WTC11 (cell line): ENCODE data around the gene TRIM44. TPM values are rescaled to one million over a fixed set of nuclear protein-coding genes. Genes with fewer than 3 reads are reported as not detected.

Experiments used
- ATAC-seq: fragments of 200-7000 bp; cut with Tn5 transposase; 2 replicates; pipeline ENCODE4 v1.10.0; 2021; ENCODE audit warnings: mild to moderate bottlenecking, moderate library complexity
- CTCF ChIA-PET: fragments of 300-600 bp; sonication (Branson Sonifier 250); formaldehyde crosslinking; loops from one replicate; lab custom pipeline; 2021; ENCODE audit warnings: antibody characterized with exemption; lab: Charles Lee
- POLR2A ChIA-PET: fragments of 350-600 bp; sonication (Branson Sonifier 250); formaldehyde crosslinking; loops from one replicate; lab custom pipeline; 2021; ENCODE audit warnings: antibody characterized with exemption; lab: Charles Lee
- DNase-seq: peaks from one replicate; pipeline ENCODE4 v3.0.0; 2021; ENCODE audit warnings: low spot score
- H3K27ac Mint-ChIP-seq: 2 replicates; pipeline ENCODE4 v1.8.0; 2021; ENCODE audit warnings: mixed read lengths
- H3K27me3 Mint-ChIP-seq: 2 replicates; pipeline ENCODE4 v1.8.0; 2021; ENCODE audit warnings: low read depth, mild to moderate bottlenecking, moderate library complexity, mixed read lengths
- H3K36me3 Mint-ChIP-seq: 2 replicates; pipeline ENCODE4 v1.8.0; 2021; ENCODE audit warnings: mixed read lengths
- H3K4me1 Mint-ChIP-seq: 2 replicates; pipeline ENCODE4 v1.8.0; 2022; ENCODE audit warnings: mixed read lengths
- H3K4me3 Mint-ChIP-seq: 2 replicates; pipeline ENCODE4 v1.8.0; 2021; ENCODE audit warnings: mild to moderate bottlenecking, moderate library complexity, mixed read lengths
- H3K9me3 Mint-ChIP-seq: 2 replicates; pipeline ENCODE4 v1.8.0; 2021; ENCODE audit warnings: mixed read lengths
- ATF1 ChIP-seq: sonication (generic); formaldehyde crosslinking; IDR thresholded peaks from 2 replicates; pipeline ENCODE4 v1.8.1; 2023; ENCODE audit warnings: mild to moderate bottlenecking, moderate library complexity, missing genetic modification reagents
- FOXK1 ChIP-seq: sonication (generic); formaldehyde crosslinking; IDR thresholded peaks from 2 replicates; pipeline ENCODE4 v1.8.0; 2022; ENCODE audit warnings: mild to moderate bottlenecking, moderate library complexity, missing genetic modification reagents
- FOXP1 ChIP-seq: sonication (generic); formaldehyde crosslinking; IDR thresholded peaks from 2 replicates; pipeline ENCODE4 v1.8.0; 2022; ENCODE audit warnings: missing genetic modification reagents, mild to moderate bottlenecking, moderate library complexity, borderline replicate concordance
- IRF2 ChIP-seq: sonication (generic); formaldehyde crosslinking; IDR thresholded peaks from 2 replicates; pipeline ENCODE4 v1.8.0; 2022; ENCODE audit warnings: low read depth, missing genetic modification reagents, borderline replicate concordance
- MAX ChIP-seq: sonication (generic); formaldehyde crosslinking; IDR thresholded peaks from 2 replicates; pipeline ENCODE4 v1.8.0; 2022; ENCODE audit warnings: mild to moderate bottlenecking, missing genetic modification reagents
- NFATC4 ChIP-seq: fragments of 250-450 bp; sonication (Bioruptor Pico); IDR thresholded peaks from 2 replicates; pipeline ENCODE4 v1.9.0; 2021; ENCODE audit warnings: mild to moderate bottlenecking
- NFYB ChIP-seq: sonication (generic); formaldehyde crosslinking; conservative IDR thresholded peaks from 2 replicates; pipeline ENCODE4 v1.8.0; 2022; ENCODE audit warnings: low read depth, missing genetic modification reagents
- RELA ChIP-seq: sonication (generic); formaldehyde crosslinking; IDR thresholded peaks from 2 replicates; pipeline ENCODE4 v1.8.1; 2022; ENCODE audit warnings: missing genetic modification reagents, mild to moderate bottlenecking, borderline replicate concordance
- RORB ChIP-seq: fragments of 250-450 bp; sonication (Bioruptor Pico); IDR thresholded peaks from 2 replicates; pipeline ENCODE4 v1.9.0; 2021; ENCODE audit warnings: mild to moderate bottlenecking
- SMAD3 ChIP-seq: sonication (generic); formaldehyde crosslinking; IDR thresholded peaks from 2 replicates; pipeline ENCODE4 v1.8.0; 2022; ENCODE audit warnings: missing genetic modification reagents, mild to moderate bottlenecking, borderline replicate concordance
- SMAD4 ChIP-seq: sonication (generic); formaldehyde crosslinking; IDR thresholded peaks from 2 replicates; pipeline ENCODE4 v1.8.0; 2022; ENCODE audit warnings: mild to moderate bottlenecking, missing genetic modification reagents
- SP1 ChIP-seq: sonication (generic); formaldehyde crosslinking; conservative IDR thresholded peaks from 2 replicates; pipeline ENCODE4 v1.8.1; 2022; ENCODE audit warnings: missing genetic modification reagents
- TCF7 ChIP-seq: sonication (generic); formaldehyde crosslinking; IDR thresholded peaks from 2 replicates; pipeline ENCODE4 v1.8.0; 2022; ENCODE audit warnings: mild to moderate bottlenecking, low read depth, missing genetic modification reagents, moderate library complexity
- TEAD4 ChIP-seq: sonication (generic); formaldehyde crosslinking; IDR thresholded peaks from 2 replicates; pipeline ENCODE4 v1.8.0; 2022; ENCODE audit warnings: mild to moderate bottlenecking, missing genetic modification reagents
- TP53 ChIP-seq: sonication (generic); formaldehyde crosslinking; IDR thresholded peaks from 2 replicates; pipeline ENCODE4 v1.8.1; 2023; ENCODE audit warnings: mild to moderate bottlenecking, missing genetic modification reagents
- ZNF423 ChIP-seq: fragments of 250-450 bp; sonication (Bioruptor Pico); IDR thresholded peaks from 2 replicates; pipeline ENCODE4 v2.1.2; 2022; ENCODE audit warnings: mild to moderate bottlenecking, moderate library complexity
- total RNA-seq: library from RNA; stranded (reverse); gene quantifications from 3 replicates; pipeline ENCODE4 v1.2.3, GENCODE V29; 2021
- TF ChIP-seq, protein P1 (sequence below): sonication (generic); formaldehyde crosslinking; IDR thresholded peaks from 2 replicates; pipeline ENCODE4 v1.8.1; 2023; ENCODE audit warnings: mild to moderate bottlenecking, missing genetic modification reagents, moderate library complexity
- TF ChIP-seq, protein P2 (sequence below): fragments of 250-450 bp; sonication (Bioruptor Pico); IDR thresholded peaks from 2 replicates; pipeline ENCODE4 v1.8.0; 2021; ENCODE audit warnings: mild to moderate bottlenecking
- TF ChIP-seq, protein P3 (sequence below): sonication (generic); formaldehyde crosslinking; IDR thresholded peaks from 2 replicates; pipeline ENCODE4 v1.8.1; 2023; ENCODE audit warnings: mild to moderate bottlenecking, moderate library complexity, missing genetic modification reagents

Gene TRIM44
- total RNA-seq, 1 experiment from 2014 or later: 27.4 TPM

DNA sequence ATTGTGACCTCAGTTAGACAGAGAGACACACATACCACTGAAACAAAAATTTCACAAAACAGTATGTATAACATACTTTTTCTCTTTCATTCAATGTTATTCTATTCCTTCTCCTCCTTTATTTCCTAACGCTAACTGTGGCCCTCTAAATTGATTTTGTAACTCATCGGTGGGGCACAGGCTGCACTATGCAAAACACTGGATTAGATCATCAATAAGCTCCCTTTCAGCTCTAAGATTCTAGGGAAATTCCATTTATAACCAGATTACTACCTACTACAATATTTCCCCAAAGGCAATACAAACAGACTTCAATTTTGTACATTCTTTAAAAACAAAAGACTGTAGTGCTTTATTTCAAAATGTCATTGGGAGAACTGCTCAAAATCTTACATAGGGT is 38.3 kb upstream of the TRIM44 start:
- ATAC-seq (no peak), DNase-seq (no peak)
- Mint-ChIP-seq H3K27me3 (peaks cover 44% of the 10 kb centered on the region), H3K27ac (no peak overlapping the region), H3K4me1 (peaks cover 29% of the 10 kb centered on the region), H3K36me3 (no peaks in the 10 kb centered on the region), H3K4me3 (no peak overlapping the region), H3K9me3 (peaks cover 6% of the 10 kb centered on the region; the same call in 1 of the 2 replicates)
- CTCF ChIA-PET: interaction anchor here (3.0 kb wide), 1 partner anchor 198 kb away, joined by 17 read pairs; no protein-coding TSS in a partner anchor
- TF ChIP-seq ATF1 (CRISPR knock-in tag) (no peak), NFYB (CRISPR knock-in tag) (no peak), RORB (CRISPR knock-in tag) (no peak), TCF7 (CRISPR knock-in tag) (no peak), FOXP1 (CRISPR knock-in tag) (no peak), NFATC4 (CRISPR knock-in tag) (no peak), TEAD4 (CRISPR knock-in tag) (no peak), RELA (no peak), SP1 (no peak), IRF2 (CRISPR knock-in tag) (no peak)
- TF ChIP-seq, protein P1, sequence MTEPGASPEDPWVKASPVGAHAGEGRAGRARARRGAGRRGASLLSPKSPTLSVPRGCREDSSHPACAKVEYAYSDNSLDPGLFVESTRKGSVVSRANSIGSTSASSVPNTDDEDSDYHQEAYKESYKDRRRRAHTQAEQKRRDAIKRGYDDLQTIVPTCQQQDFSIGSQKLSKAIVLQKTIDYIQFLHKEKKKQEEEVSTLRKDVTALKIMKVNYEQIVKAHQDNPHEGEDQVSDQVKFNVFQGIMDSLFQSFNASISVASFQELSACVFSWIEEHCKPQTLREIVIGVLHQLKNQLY (CRISPR knock-in tag): no peak
- TF ChIP-seq, protein P2, sequence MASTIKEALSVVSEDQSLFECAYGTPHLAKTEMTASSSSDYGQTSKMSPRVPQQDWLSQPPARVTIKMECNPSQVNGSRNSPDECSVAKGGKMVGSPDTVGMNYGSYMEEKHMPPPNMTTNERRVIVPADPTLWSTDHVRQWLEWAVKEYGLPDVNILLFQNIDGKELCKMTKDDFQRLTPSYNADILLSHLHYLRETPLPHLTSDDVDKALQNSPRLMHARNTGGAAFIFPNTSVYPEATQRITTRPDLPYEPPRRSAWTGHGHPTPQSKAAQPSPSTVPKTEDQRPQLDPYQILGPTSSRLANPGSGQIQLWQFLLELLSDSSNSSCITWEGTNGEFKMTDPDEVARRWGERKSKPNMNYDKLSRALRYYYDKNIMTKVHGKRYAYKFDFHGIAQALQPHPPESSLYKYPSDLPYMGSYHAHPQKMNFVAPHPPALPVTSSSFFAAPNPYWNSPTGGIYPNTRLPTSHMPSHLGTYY (CRISPR knock-in tag): no peak
- TF ChIP-seq, protein P3, sequence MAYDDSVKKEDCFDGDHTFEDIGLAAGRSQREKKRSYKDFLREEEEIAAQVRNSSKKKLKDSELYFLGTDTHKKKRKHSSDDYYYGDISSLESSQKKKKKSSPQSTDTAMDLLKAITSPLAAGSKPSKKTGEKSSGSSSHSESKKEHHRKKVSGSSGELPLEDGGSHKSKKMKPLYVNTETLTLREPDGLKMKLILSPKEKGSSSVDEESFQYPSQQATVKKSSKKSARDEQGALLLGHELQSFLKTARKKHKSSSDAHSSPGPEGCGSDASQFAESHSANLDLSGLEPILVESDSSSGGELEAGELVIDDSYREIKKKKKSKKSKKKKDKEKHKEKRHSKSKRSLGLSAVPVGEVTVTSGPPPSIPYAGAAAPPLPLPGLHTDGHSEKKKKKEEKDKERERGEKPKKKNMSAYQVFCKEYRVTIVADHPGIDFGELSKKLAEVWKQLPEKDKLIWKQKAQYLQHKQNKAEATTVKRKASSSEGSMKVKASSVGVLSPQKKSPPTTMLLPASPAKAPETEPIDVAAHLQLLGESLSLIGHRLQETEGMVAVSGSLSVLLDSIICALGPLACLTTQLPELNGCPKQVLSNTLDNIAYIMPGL (CRISPR knock-in tag): no peak
- POLR2A ChIA-PET: no interaction called here

GRCh38 chr11:35624781-35625180 is 37.8 kb upstream of the TRIM44 start:
- ChIA-PET CTCF (interaction anchor here (3.0 kb wide), 1 partner anchor 197 kb away, joined by 17 read pairs; no protein-coding TSS in a partner anchor), POLR2A (no interaction called here)
- peaks cover 6% of the 10 kb centered on the region; the same call in 1 of the 2 replicates for H3K9me3 Mint-ChIP-seq
- no peaks in the 10 kb centered on the region for H3K36me3 Mint-ChIP-seq
- no peak overlapping the region for H3K4me3 Mint-ChIP-seq
- DNase-seq (no peak), ATAC-seq (no peak)
- no peak overlapping the region for H3K27ac Mint-ChIP-seq
- TF ChIP-seq TP53 (CRISPR knock-in tag) (no peak), SMAD3 (no peak), ZNF423 (CRISPR knock-in tag) (no peak), TCF7 (CRISPR knock-in tag) (no peak), SMAD4 (CRISPR knock-in tag) (no peak)
- TF ChIP-seq, all 79 proteins: peak for 0
- Mint-ChIP-seq H3K27me3 (peaks cover 40% of the 10 kb centered on the region), H3K4me1 (peaks cover 30% of the 10 kb centered on the region)

DNA sequence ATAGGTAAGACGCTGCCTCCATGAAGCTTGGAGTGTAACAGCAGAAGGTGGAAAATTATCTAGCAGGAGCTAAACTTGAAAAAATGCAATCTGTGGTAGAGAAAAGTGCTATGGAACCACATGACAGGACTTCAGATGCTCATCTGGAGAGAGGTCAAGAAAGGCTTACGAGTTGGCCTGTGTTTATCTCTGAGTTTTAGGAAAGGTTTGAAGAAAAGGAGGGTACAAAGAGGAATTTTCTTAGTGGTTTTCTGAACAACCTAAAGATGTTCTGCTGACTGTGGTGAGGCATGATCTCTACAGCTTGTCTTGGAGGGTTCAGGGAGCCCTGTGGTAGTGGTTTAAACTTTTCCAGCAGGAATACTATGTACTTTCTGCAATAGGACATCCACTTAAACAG is 36.1 kb upstream of the TRIM44 start:
- Mint-ChIP-seq H3K4me3 (no peak overlapping the region), H3K27me3 (peaks cover 27% of the 10 kb centered on the region)
- no peak for DNase-seq

More for the DNA sequence above, 36.1 kb upstream of the TRIM44 start:
- Mint-ChIP-seq H3K9me3 (peaks cover 6% of the 10 kb centered on the region; the same call in 1 of the 2 replicates), H3K36me3 (no peaks in the 10 kb centered on the region), H3K4me1 (peaks cover 18% of the 10 kb centered on the region), H3K27ac (no peak overlapping the region)
- ChIA-PET POLR2A (no interaction called here), CTCF (interaction anchor here (0.9 to 3.0 kb wide), 2 partner anchors 195 to 196 kb away, joined by 6 to 17 read pairs; no protein-coding TSS in a partner anchor)
- ATAC-seq: no peak
- no peak for TF ChIP-seq TCF7 (CRISPR knock-in tag)
- TF ChIP-seq SP1: no peak
- TF ChIP-seq FOXK1 (CRISPR knock-in tag): no peak
- TF ChIP-seq ATF1 (CRISPR knock-in tag): no peak
- TF ChIP-seq MAX (CRISPR knock-in tag): no peak
- TF ChIP-seq, protein P3 (CRISPR knock-in tag): no peak
